ENCODE results near the gene HSPB8.
"Not testable (repeated sequence)": the region's sequence is repeated elsewhere in the genome, so short reads cannot be mapped to it uniquely, and the experiment has no call there.

The HSPB8 gene

DNA sequence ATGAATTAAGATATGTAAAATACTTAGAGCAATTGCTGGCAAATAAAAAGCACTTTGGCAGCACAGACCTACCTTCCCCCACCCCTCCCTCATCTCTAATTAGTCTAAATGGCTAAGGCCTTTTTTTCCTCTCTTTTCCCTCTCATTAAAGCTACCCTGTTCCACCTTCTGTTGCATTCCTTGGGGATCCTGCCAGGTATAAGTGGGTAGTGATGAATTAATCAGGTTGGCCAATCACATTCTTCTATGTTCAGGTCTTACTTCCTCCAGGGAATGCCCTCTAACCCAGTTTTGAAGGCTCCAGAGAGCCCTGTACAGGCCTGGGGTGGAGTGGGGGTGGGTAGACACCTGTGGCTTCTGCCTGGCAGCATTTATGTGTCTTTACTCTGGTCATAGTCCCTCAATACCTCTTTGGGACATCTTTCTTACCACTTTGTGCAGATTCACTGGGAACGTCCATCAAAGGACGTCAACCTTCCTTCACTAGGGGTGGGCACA is 28.4 kb downstream of the HSPB8 start:
- no peak overlapping the region for H3K4me3 ChIP-seq (IDR thresholded peaks at IDR 0.05; ENCODE audit: insufficient read depth, low read depth, low read length)
- no peaks in the 10 kb centered on the region for H3K27me3 ChIP-seq (ENCODE audit: insufficient read depth, low read depth)
- TF ChIP-seq, protein P1, sequence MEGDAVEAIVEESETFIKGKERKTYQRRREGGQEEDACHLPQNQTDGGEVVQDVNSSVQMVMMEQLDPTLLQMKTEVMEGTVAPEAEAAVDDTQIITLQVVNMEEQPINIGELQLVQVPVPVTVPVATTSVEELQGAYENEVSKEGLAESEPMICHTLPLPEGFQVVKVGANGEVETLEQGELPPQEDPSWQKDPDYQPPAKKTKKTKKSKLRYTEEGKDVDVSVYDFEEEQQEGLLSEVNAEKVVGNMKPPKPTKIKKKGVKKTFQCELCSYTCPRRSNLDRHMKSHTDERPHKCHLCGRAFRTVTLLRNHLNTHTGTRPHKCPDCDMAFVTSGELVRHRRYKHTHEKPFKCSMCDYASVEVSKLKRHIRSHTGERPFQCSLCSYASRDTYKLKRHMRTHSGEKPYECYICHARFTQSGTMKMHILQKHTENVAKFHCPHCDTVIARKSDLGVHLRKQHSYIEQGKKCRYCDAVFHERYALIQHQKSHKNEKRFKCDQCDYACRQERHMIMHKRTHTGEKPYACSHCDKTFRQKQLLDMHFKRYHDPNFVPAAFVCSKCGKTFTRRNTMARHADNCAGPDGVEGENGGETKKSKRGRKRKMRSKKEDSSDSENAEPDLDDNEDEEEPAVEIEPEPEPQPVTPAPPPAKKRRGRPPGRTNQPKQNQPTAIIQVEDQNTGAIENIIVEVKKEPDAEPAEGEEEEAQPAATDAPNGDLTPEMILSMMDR (conservative IDR thresholded peaks at IDR 0.05; ENCODE audit: low read depth, low read length), result no peak
- no peak overlapping the region for H2AFZ ChIP-seq (ENCODE audit: low read depth)
- H3K9ac ChIP-seq, result no peak overlapping the region
- H4K20me1 ChIP-seq (ENCODE audit: insufficient read depth), result no peaks in the 10 kb centered on the region
- no peak overlapping the region for H3K4me2 ChIP-seq
- no peaks in the 10 kb centered on the region for H3K79me2 ChIP-seq (ENCODE audit: insufficient read depth, low read depth)
- no peaks in the 10 kb centered on the region for H3K4me1 ChIP-seq (ENCODE audit: low read depth, poor library complexity, severe bottlenecking)
- H3K27ac ChIP-seq, result no peak overlapping the region
- no peaks in the 10 kb centered on the region for H3K36me3 ChIP-seq (ENCODE audit: insufficient read depth)

DNA sequence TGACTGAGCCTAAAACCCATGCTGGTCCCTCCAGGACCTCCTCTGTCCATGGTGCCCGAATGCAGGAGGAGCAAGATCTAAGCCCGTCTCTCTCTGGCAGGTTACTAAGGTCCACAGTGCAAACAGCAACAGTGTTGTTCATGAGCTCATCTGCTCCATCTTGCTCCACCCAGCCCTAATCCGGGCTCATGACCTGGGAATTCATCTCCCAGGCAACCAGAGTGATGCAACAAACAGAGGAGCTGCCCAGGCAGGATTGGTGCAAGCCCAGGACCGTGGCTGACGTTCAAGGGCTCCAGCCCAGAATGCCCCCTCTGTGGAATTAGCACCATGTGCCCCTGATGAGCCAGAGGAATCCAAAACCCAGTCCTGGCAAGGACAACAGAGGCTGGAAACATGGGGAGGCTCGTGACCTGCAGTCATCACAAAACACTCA is 29.9 kb downstream of the HSPB8 start:
- Histone ChIP-seq H3K27me3 (ENCODE audit: insufficient read depth, low read depth) (no peaks in the 10 kb centered on the region), H4K20me1 (ENCODE audit: insufficient read depth) (no peaks in the 10 kb centered on the region), H3K27ac (no peak overlapping the region), H3K4me3 (IDR thresholded peaks at IDR 0.05; ENCODE audit: insufficient read depth, low read depth, low read length) (no peak overlapping the region), H3K79me2 (ENCODE audit: insufficient read depth, low read depth) (no peaks in the 10 kb centered on the region), H3K9ac (no peak overlapping the region), H3K36me3 (ENCODE audit: insufficient read depth) (no peaks in the 10 kb centered on the region), H2AFZ (ENCODE audit: low read depth) (no peak overlapping the region), H3K4me1 (ENCODE audit: low read depth, poor library complexity, severe bottlenecking) (no peaks in the 10 kb centered on the region), H3K4me2 (no peak overlapping the region)
- TF ChIP-seq, protein P1 (conservative IDR thresholded peaks at IDR 0.05; ENCODE audit: low read depth, low read length), result no peak

DNA sequence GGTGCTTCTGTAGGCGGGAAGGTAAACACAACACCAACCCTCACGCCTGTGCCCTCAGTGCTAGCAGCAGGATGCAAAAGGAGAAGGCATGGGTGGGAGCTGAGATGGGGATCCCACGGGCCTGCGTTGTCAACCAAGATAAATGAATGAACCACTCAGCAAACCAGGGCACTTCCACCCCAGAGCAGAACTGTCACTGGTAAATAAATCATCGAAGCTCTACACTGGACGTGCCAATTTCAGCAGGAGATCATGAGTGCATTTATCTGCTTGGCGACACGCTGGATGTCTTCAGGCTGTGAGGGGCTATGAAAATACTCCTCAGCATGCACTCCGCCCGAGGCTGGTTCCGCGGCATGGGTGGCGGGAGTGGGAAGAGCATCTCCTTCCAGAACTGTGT is 33.2 kb downstream of the HSPB8 start:
- Histone ChIP-seq H3K27ac (no peak overlapping the region), H3K4me2 (no peak overlapping the region), H4K20me1 (ENCODE audit: insufficient read depth) (no peaks in the 10 kb centered on the region), H3K27me3 (ENCODE audit: insufficient read depth, low read depth) (no peaks in the 10 kb centered on the region), H2AFZ (ENCODE audit: low read depth) (no peak overlapping the region), H3K9ac (no peak overlapping the region), H3K4me3 (IDR thresholded peaks at IDR 0.05; ENCODE audit: insufficient read depth, low read depth, low read length) (no peak overlapping the region), H3K79me2 (ENCODE audit: insufficient read depth, low read depth) (no peaks in the 10 kb centered on the region), H3K36me3 (ENCODE audit: insufficient read depth) (no peaks in the 10 kb centered on the region), H3K4me1 (ENCODE audit: low read depth, poor library complexity, severe bottlenecking) (no peaks in the 10 kb centered on the region)
- TF ChIP-seq, protein P1 (conservative IDR thresholded peaks at IDR 0.05; ENCODE audit: low read depth, low read length), result no peak

DNA sequence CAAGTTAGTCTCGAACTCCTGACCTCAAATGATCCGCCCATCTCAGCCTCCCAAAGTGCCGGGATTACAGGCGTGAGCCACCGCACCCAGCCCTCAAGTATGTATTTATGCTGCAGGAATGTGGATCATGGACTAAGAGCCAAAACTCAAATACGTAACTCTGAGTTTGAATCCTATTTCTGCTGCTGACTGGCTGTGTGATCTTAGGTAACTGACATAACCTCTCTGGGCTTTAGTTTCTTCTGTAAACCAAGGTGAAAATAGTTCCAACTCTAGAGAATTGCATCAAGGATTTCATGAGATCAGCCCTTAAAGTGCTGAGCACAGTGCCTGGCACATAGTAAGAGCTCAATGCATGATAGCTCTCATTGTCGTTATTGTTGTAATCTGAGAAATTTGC is 37.4 kb downstream of the HSPB8 start:
- Histone ChIP-seq H3K4me3 (IDR thresholded peaks at IDR 0.05; ENCODE audit: insufficient read depth, low read depth, low read length) (no peak overlapping the region), H3K27me3 (ENCODE audit: insufficient read depth, low read depth) (no peaks in the 10 kb centered on the region), H3K4me2 (no peak overlapping the region), H3K79me2 (ENCODE audit: insufficient read depth, low read depth) (no peaks in the 10 kb centered on the region), H4K20me1 (ENCODE audit: insufficient read depth) (no peaks in the 10 kb centered on the region), H3K4me1 (ENCODE audit: low read depth, poor library complexity, severe bottlenecking) (no peaks in the 10 kb centered on the region), H3K36me3 (ENCODE audit: insufficient read depth) (no peaks in the 10 kb centered on the region), H2AFZ (ENCODE audit: low read depth) (no peak overlapping the region), H3K9ac (no peak overlapping the region), H3K27ac (no peak overlapping the region)
- TF ChIP-seq, protein P1 (conservative IDR thresholded peaks at IDR 0.05; ENCODE audit: low read depth, low read length), result no peak

DNA sequence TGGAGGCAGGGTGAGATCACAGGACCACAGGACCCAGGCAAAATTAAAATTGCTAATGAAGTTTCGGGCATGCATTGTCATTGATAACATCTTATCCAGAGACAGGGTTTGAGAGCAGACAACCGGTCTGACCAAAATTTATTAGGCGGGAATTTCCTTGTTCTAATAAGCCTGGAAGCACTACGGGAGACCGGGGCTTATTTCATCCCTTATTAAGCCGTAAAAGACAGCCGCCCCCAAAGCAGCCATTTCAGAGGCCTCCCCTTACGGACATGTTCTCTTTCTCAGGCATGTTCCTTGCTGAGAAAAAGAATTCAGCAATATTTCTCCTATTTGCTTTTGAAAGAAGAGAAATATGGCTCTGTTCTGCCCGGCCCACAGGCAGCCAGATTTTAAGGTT is 40.1 kb downstream of the HSPB8 start:
- H3K4me1 ChIP-seq (ENCODE audit: low read depth, poor library complexity, severe bottlenecking); H3K27me3 ChIP-seq (ENCODE audit: insufficient read depth, low read depth); H3K4me3 ChIP-seq (IDR thresholded peaks at IDR 0.05; ENCODE audit: insufficient read depth, low read depth, low read length); H3K79me2 ChIP-seq (ENCODE audit: insufficient read depth, low read depth); H3K27ac ChIP-seq; H3K9ac ChIP-seq; H3K36me3 ChIP-seq (ENCODE audit: insufficient read depth); H4K20me1 ChIP-seq (ENCODE audit: insufficient read depth); H3K4me2 ChIP-seq; H2AFZ ChIP-seq (ENCODE audit: low read depth): not testable (repeated sequence)

Measured in KMS-11 (cell line).